Fibroblast of lung (primary cell): Measurements from ENCODE around the gene STAC2.

ENCODE experiments used
- EZH2 ChIP-seq: IDR thresholded peaks from 2 replicates; pipeline ENCODE4 v1.5.1; 2012; ENCODE audit warnings: low read length, control low read depth, mild to moderate bottlenecking; ENCODE audit errors: missing control alignments
- TF ChIP-seq, protein P1 (sequence below), 2 donors: IDR thresholded peaks in 1 of 2; conservative IDR thresholded peaks in 1 of 2; 1 replicate in 1 of 2; 2 replicates in 1 of 2; pipeline ENCODE4 v1.5.1; 2011 to 2012; ENCODE audit warnings: low read length in 2 of 2, control low read depth in 1 of 2, inconsistent platforms in 1 of 2, low read depth in 1 of 2, mild to moderate bottlenecking in 1 of 2

DNA sequence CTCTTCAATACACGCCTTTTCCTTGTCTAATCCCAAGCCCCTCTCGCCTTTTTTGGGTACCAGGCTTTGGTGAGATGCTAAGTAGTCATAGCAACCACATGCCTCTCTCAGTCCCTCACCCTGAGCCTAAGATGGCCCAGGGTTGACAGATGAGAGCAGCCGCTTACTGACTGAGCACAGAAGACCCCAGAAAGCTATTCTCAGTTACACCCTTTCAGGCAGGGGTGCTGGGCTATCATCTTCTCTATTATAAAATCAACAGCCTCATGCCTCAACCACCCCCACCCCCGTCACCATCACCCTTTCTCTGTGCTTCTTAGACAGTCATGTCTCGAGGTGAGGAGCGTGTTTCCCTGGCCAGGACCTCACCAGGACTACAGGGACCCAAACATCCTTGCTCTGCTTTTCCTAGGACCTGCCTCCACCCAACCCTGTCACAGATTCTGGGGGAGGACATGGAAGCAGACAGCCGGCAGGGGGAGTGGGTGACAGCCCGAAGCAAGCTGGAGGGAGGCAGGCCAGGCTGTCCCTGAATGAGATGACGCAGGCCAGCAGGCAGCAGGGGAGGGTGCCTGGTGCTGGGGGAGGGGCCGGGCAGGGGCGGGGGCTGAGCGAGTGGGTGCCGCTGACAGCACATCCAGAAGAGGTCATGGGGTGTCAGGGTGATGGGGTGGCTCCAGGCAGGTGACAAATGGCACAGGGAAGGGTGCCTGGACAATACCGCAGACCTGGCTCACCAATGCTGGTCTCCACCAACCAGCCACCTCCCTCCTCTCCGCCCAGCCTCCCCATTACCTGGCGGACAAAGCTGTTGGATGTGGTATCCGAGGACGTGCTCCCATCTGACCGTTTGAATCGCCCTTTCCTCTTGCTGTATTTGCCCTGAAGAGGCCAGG, 31.4 kb downstream of the STAC2 start:
- TF ChIP-seq, protein P1, sequence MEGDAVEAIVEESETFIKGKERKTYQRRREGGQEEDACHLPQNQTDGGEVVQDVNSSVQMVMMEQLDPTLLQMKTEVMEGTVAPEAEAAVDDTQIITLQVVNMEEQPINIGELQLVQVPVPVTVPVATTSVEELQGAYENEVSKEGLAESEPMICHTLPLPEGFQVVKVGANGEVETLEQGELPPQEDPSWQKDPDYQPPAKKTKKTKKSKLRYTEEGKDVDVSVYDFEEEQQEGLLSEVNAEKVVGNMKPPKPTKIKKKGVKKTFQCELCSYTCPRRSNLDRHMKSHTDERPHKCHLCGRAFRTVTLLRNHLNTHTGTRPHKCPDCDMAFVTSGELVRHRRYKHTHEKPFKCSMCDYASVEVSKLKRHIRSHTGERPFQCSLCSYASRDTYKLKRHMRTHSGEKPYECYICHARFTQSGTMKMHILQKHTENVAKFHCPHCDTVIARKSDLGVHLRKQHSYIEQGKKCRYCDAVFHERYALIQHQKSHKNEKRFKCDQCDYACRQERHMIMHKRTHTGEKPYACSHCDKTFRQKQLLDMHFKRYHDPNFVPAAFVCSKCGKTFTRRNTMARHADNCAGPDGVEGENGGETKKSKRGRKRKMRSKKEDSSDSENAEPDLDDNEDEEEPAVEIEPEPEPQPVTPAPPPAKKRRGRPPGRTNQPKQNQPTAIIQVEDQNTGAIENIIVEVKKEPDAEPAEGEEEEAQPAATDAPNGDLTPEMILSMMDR (conservative IDR thresholded peaks at IDR 0.05 in 1 of 2, IDR thresholded peaks at IDR 0.05 in 1 of 2; ENCODE audit: low read depth in 1 of 2, low read length in 2 of 2), result peak; percentile 40 to 57
- TF ChIP-seq EZH2, result no peak
